ENCODE results near the gene ATP5F1B. TPM values are rescaled to one million over a fixed set of nuclear protein-coding genes. Genes with fewer than 3 reads are reported as not detected.

The ATP5F1B gene
- total RNA-seq (2011; cell fraction: chromatin; rRNA removed; ENCODE audit: low replicate concordance) = 915 and 971 TPM in 2 replicates
- 708 and 730 TPM in 2 replicates for total RNA-seq (2011; cell fraction: nucleolus; rRNA removed)
- 705 and 764 TPM in 2 replicates for total RNA-seq (2011; cell fraction: nucleoplasm; rRNA removed)
- 908 and 1,391 TPM in 2 replicates for total RNA-seq (2014; rRNA removed)
- 1,412 and 1,463 TPM in 2 replicates for total RNA-seq (2014; rRNA removed; fragmentation: Illumina TruSeq; extraction: Trizol)
- 1,133 and 1,218 TPM in 2 replicates for total RNA-seq (2015; rRNA removed; fragmentation: Illumina TruSeq; extraction: Trizol)
- total RNA-seq (2021) = 1,519 and 1,587 TPM in 2 replicates
- polyA plus RNA-seq (2011; rRNA removed) = 3,125 and 3,469 TPM in 2 replicates
- 3,019 and 3,082 TPM in 2 replicates for polyA plus RNA-seq (2011; cell fraction: cytosol; rRNA removed)
- 1,901 and 2,779 TPM in 2 replicates for polyA plus RNA-seq (2011; cell fraction: nucleus; rRNA removed)
- 1,216 and 1,383 TPM in 2 replicates for polyA plus RNA-seq (2012)
- polyA plus RNA-seq (2014; fragmentation: Illumina TruSeq; extraction: Trizol) = 1,824 and 2,016 TPM in 2 replicates
- polyA plus RNA-seq (2014; fragmentation: Nextera tagmentation; extraction: Ambion mirVana) = 1,000 to 10,000 TPM; 1,043 to 1,482 TPM
- 1,530 and 1,669 TPM in 2 replicates for polyA plus RNA-seq (2014; rRNA removed)
- 2,231 and 2,600 TPM in 2 replicates for polyA minus RNA-seq (2011; rRNA and poly(A)+ RNA removed)
- 1,182 and 1,204 TPM in 2 replicates for polyA minus RNA-seq (2011; cell fraction: cytosol; rRNA and poly(A)+ RNA removed)
- 185 and 410 TPM in 2 replicates for polyA minus RNA-seq (2011; cell fraction: nucleus; rRNA and poly(A)+ RNA removed)
- Bru-seq, nascent RNA = percentile 99 among the genes with signal in this experiment
- percentile 100 among the genes with signal in this experiment for BruChase-seq, experiment 1, labeled RNA remaining after a 2-hour chase
- BruChase-seq, experiment 2, labeled RNA remaining after a 6-hour chase = percentile 100 among the genes with signal in this experiment
- long read RNA-seq, experiment 1, transcript ATP5F1B-201 (10 exons, 1,839 nt) = major isoform, 1,308 of 2,918 reads
- long read RNA-seq, experiment 1, transcript ATP5F1B-208 (2 exons, 457 nt) = minor isoform, 27 of 2,918 reads
- long read RNA-seq, experiment 1, partial matches to known transcripts = 265 of 2,918 reads
- long read RNA-seq, experiment 1, other reads (novel, unspliced or antisense) = 1,318 of 2,918 reads
- long read RNA-seq, experiment 2, transcript ATP5F1B-208 (2 exons, 457 nt) = minor isoform, 47 of 1,986 reads
- long read RNA-seq, experiment 2, transcript ATP5F1B-201 (10 exons, 1,839 nt) = major isoform, 1,416 of 1,986 reads
- long read RNA-seq, experiment 2, partial matches to known transcripts = 282 of 1,986 reads
- long read RNA-seq, experiment 2, other reads (novel, unspliced or antisense) = 237 of 1,986 reads
- long read RNA-seq, experiment 3, transcript ATP5F1B-201 (10 exons, 1,839 nt) = major isoform, 2,568 of 2,760 reads
- long read RNA-seq, experiment 3, partial matches to known transcripts = 75 of 2,760 reads
- long read RNA-seq, experiment 3, other reads (novel, unspliced or antisense) = 113 of 2,760 reads

GRCh38 chr12:56645717-56646446 lies at the start of gene ATP5F1B:
Gene ATP5F1B, minus strand, starts transcription at chr12:56645984. Its CDS starts 21 bp downstream, at chr12:56645963.
- Histone ChIP-seq H3K27me3 (ENCODE audit: control insufficient read depth in 2 of 2, insufficient read depth in 2 of 2, low read length in 2 of 2) (no peaks in the 10 kb centered on the region), H3K36me3 (ENCODE audit: control insufficient read depth, insufficient read depth, low read length) (peaks cover 43% of the 10 kb centered on the region), H3K27ac (ENCODE audit: extremely low read depth, low read depth, low read length) (peak within 1 kb of the TSS; percentile 96), H3K9ac (ENCODE audit: insufficient read depth in 1 of 2, low read depth in 2 of 2, low read length in 2 of 2) (peak within 1 kb of the TSS; percentile 98 to 99), H3K4me2 (ENCODE audit: insufficient read depth, low read length) (peak within 1 kb of the TSS; percentile 98), H3K4me1 (replicated peaks in 1 of 2; ENCODE audit: control insufficient read depth in 2 of 2, insufficient read depth in 2 of 2, low read length in 2 of 2) (peaks cover 4 to 19% of the 10 kb centered on the region in 2 experiments), H4K20me1 (replicated peaks; ENCODE audit: control insufficient read depth, insufficient read depth, low read length) (peaks cover 23% of the 10 kb centered on the region), H3K9me1 (ENCODE audit: control insufficient read depth, insufficient read depth, low read length) (no peaks in the 10 kb centered on the region), H3K9me3 (replicated peaks; ENCODE audit: control insufficient read depth, insufficient read depth, low read depth, low read length) (no peaks in the 10 kb centered on the region), H2AFZ (ENCODE audit: low read depth, low read length) (peak within 1 kb of the TSS; percentile 83), H3K79me2 (ENCODE audit: control insufficient read depth, insufficient read depth, low read length) (peaks cover 48% of the 10 kb centered on the region), H3K4me3 (peak within 1 kb of the TSS; percentile 81)
- no TSS peak for BruUV-seq (replicated peaks)
- FAIRE-seq (peak; percentile 99), ATAC-seq (peak; percentile 98), DNase-seq (ENCODE audit: extremely low read depth in 1 of 4, low spot score in 3 of 4) (peak; percentile 90 to 99 (median 96))
- in situ Hi-C loops (cut with MboI) (loop anchor here (10.0 kb wide), 1 partner anchor 79 kb away; the partner anchor contains the start of gene NACA), intact Hi-C loops (cut with micrococcal nuclease) (no loop called here)
- ChIA-PET CTCF (ENCODE audit: low intra/inter-chr PET ratio) (no interaction called here), POLR2A (interaction anchor here (0.6 to 2.7 kb wide), 22 partner anchors 9 to 594 kb away, joined by 3 to 42 read pairs (median 4); partner anchors contain the start of genes NACA and PTGES3)
- under 1% methylated on average over 37 of the region's 39 CpGs for WGBS (ENCODE audit: insufficient coverage, low coverage, missing lambda C conversion rate)
- TF ChIP-seq FOS (IDR thresholded peaks at IDR 0.05; ENCODE audit: extremely low read depth, insufficient read length) (peak; percentile 100), ZNF263 (CRISPR knock-in tag; IDR thresholded peaks at IDR 0.05; ENCODE audit: borderline replicate concordance) (0 out of 2 replicates have a peak, but pooled peaks have one; percentile 58), OTX1 (CRISPR knock-in tag; IDR thresholded peaks at IDR 0.05) (no peak), ZNF77 (CRISPR knock-in tag; IDR thresholded peaks at IDR 0.05) (no peak), ERF (CRISPR knock-in tag; IDR thresholded peaks at IDR 0.05) (no peak), HNRNPLL (IDR thresholded peaks at IDR 0.05; ENCODE audit: low read depth, low read length, poor library complexity, severe bottlenecking) (peak; percentile 78), ZNF507 (tag; conservative IDR thresholded peaks at IDR 0.05) (no peak), PHB (CRISPR knock-in tag; IDR thresholded peaks at IDR 0.05) (0 out of 2 replicates have a peak, but pooled peaks have one; percentile 49), MYC (IDR thresholded peaks at IDR 0.05; ENCODE audit: low read depth, low read length) (peak; percentile 90), MYC (CRISPR knock-in tag; IDR thresholded peaks at IDR 0.05; ENCODE audit: borderline replicate concordance, low read depth) (peak; percentile 29; the same call in 1 of the 2 replicates), MEIS2 (IDR thresholded peaks at IDR 0.05; ENCODE audit: partially characterized antibody) (peak; percentile 73), RB1 (IDR thresholded peaks at IDR 0.05; ENCODE audit: low read depth) (peak; percentile 80), CBX1 (IDR thresholded peaks at IDR 0.05; ENCODE audit: low read depth) (peak; percentile 92; the same call in 1 of the 2 replicates), SOX6 (IDR thresholded peaks at IDR 0.05) (0 out of 2 replicates have a peak, but pooled peaks have one; percentile 11), PHF20 (IDR thresholded peaks at IDR 0.05; ENCODE audit: partially characterized antibody) (peak; percentile 37), HOXB6 (CRISPR knock-in tag; IDR thresholded peaks at IDR 0.05; ENCODE audit: borderline replicate concordance) (0 out of 2 replicates have a peak, but pooled peaks have one; percentile 22), PML (IDR thresholded peaks at IDR 0.05; ENCODE audit: low read length) (peak; percentile 91), CREB1 (IDR thresholded peaks at IDR 0.05) (peak; percentile 92), CREB1 (CRISPR knock-in tag; IDR thresholded peaks at IDR 0.05) (peak; percentile 90)
